ENCODE data around the gene FAM161A.
"Not testable (repeated sequence)": the region's sequence is repeated elsewhere in the genome, so short reads cannot be mapped to it uniquely, and the experiment has no call there.

The FAM161A gene

GRCh38 chr2:61853847-61854563 lies at the start of gene FAM161A:
FAM161A (minus strand) TSS chr2:61854060; CDS start chr2:61854041, 19 bp downstream.
- peak; percentile 64 to 67 for DNase-seq

DNA sequence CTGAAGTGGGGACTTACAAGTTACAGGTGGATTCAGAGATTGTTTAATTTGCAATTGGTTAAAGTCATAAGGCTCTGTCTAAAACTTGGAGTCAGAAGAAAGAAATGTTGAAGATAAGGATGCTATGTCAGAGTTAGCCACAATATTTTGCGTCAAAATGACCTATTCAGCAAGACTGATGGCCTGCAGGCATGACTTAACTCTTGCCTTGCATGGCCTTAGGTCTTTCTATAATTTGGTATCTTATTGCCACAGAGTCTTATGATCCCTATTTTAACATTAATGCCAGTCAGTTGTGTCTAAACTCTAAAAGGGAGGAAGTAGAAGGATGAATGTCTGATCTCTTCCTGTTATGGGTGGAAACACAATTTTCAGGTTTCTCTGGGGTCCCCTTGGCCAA lies 46.4 kb upstream of the FAM161A start:
- no peak for DNase-seq

DNA sequence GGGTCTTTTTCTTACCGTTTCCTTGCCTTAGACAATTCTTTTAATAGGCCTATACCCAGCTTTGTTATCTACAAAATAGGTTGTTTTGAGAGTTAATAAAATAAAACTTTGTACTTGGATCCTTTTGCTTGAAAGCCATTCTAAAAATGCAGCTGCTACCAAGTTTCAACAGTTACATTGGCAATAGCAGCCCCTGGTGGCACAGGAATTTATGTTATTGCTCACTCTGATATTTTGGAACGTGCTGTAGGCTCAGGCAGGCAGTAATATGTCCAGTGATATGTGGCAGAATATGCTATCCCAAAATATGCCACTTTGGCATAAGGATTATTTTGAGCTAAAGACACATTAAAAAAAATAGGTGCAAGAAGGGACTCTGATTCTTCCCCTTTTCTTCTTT lies 45.0 kb upstream of the FAM161A start:
- no peak for DNase-seq

GRCh38 chr2:61888267-61889055 lies 34.6 kb upstream of the FAM161A start, which contains the start of gene CCT4:
CCT4 (minus strand) TSS chr2:61888656; CDS start chr2:61888507, 149 bp downstream.
- peak; percentile 86 to 90 for DNase-seq

- peak; percentile 11 to 16 for DNase-seq
Measured at GRCh38 chr2:61887717-61888266, 33.9 kb upstream of the FAM161A start.

DNA sequence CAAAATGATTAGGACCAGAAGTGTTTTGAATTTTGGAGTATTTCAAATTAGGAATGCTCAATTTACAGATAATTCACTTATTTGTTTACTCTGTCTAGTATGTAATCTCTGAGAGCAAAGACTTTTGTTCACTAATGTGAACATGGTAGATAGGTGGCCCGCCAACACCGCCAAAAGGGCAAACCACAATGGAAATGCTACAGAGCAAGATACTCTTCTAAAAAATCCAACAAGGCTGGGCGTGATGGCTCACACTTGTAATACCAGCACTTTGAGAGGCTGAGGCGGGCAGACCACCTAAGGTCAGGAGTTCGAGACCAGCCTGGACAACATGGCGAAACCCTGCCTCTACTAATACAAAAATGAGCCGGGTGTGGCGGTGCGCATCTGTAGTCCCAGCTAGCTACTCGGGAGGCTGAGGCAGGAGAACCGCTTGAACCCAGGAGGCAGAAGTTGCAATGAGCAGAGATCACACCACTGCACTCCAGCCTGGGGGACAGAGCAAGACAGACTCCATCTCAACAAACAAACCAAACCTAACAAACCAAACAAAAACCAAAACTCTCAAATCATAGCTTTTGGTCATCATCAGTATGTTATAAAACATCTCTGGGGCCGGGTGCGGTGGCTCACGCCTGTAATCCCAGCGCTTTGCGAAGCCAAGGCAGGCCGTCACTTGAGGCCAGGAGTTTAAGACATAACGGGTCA lies 32.2 kb upstream of the FAM161A start:
- DNase-seq = peak in 1 of 2 donors; percentile 10

DNA sequence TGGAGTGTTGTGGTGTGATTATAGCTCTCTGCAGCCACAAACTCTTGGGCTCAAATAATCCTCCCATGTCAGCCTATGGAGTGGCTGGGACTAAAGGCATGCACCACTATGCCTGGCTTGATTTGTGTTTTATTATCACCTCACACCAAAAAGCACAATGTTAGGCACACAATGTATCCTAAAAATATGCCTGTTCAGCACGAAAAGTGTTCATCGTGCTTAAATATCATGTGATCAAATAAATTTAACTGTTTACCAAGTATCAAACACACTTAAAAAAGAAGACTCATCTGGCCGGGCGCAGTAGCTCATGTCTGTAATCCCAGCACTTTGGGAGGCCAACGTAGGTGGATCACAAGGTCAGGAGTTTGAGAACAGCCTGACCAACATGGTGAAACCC lies 29.0 kb upstream of the FAM161A start:
- DNase-seq = no peak

- DNase-seq = not testable (repeated sequence)
Measured at GRCh38 chr2:61879351-61879750, 25.5 kb upstream of the FAM161A start.

DNA sequence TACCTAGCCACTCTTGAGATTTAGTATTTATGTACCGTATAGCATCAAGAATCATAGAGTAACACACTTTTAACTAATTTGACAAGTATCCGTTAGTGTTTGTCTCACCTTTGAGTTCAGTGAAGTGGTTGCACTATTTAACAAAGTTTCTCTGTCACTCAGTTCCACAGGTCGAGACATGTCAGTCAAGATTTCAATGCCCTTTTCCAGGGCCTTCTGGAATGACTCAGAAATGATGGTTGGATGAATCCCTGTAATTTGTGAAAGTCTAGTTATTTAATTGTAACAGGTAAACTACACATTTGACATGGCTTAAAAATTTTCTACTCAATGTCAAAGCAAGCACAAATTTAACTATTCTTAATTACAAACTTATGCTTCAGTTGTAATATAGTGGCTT lies 24.9 kb upstream of the FAM161A start:
- no peak for DNase-seq

- DNase-seq = no peak
Measured at GRCh38 chr2:61877571-61878245, 23.8 kb upstream of the FAM161A start.

DNA sequence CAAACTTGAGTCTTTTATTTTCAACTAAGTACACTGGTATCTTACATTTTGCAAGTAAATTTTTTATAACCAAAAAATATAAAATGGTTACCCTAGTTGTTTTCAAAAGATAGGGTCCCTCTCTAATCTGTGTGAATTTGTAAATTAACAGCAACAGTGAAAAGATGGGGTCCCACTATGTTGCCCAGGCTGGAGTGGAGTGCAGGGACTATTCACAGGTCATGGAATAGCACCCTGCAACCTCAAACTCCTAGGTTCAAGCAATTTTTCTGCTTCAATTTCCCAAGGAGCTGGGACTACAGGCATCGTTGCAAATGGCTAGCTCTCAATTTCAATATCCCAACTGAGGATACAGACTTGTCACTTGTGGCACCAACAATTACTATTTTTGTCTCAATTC lies 22.5 kb upstream of the FAM161A start:
- DNase-seq = no peak

DNA sequence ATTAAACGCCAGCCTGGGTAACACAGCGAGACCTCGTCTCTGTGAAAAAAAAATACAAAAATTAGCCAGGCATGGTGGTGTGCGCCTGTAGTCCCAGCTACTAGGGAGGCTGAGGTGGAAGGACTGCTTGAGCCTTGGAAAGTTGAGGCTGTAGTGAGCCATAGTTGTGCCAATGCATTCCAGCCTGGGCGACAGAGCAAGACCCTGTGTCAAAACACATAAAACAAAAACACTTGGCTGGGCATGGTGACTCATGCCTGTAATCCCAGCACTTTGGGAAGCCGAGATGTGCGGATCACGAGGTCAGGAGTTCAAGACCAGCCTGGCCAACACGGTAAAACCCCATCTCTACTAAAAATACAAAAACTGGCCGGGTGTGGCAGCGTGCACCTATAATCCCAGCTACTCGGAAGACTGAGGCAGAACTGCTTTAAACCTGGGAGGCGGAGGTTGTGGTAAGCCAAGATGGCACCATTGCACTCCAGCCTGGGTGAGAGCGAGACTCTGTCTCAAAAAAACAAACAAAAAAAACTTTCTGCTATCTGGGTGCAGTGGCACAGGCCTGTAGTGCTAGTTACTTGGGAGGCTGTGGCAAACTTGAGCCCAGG lies 12.7 kb upstream of the FAM161A start:
- DNase-seq = not testable (repeated sequence)

DNA sequence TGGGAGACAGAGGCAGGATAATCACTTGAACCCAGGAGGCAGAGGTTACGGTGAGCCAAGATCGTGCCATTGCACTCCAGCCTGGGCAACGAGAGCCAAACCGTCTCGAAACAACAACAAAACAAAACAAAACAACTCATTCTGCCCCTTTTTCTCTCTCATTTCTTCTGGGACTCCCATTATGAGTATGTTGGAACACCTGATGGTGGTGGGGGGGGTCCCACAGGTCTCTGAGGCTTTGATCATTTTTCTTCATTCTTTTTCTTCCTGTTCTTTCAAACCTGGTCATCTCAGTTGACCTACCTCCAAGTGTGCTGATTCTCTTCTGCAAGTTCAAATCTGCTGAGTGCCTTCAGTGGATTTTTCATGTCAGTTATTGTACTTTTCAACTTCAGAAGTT lies 8.2 kb upstream of the FAM161A start:
- no peak for DNase-seq

- DNase-seq = no peak
Measured at GRCh38 chr2:61857224-61857623, 3.4 kb upstream of the FAM161A start.

DNA sequence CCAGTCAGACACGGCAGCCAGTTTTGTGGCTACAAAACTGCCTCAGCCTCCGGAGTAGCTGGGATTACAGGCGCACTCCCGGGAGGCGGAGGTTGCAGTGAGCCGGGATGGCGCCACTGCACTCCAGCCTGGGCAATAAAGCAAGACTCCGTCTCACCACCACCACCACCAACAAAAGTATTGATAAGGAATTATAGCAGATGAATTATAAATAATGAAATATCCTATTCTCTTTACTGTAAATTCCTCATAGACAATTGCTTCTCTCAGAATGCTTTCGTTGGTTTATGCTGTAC lies 1.4 kb upstream of the FAM161A start:
- no peak for DNase-seq

GRCh38 chr2:61854564-61855317 lies 881 bp upstream of the FAM161A start:
- DNase-seq = peak; percentile 88 to 89

GRCh38 chr2:61853086-61853846 lies 594 bp downstream of the FAM161A start:
- no peak for DNase-seq

DNA sequence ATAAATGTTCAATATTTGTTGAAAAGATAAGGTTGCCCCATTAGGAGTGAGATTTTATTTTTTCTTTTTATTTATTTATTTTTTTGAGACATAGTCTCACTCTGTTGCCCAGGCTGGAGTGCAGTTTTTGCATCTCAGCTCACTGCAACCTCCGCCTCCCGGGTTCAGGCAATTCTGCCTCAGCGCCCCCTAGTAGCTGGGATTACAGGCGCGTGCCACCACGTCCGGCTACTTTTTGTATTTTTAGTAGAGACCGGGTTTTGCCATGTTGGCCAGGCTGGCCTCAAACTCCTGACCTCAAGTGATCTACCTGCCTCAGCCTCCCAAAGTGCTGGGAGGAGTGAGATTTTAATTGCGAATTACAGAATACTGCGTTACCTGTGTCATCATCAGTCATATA lies 2.6 kb downstream of the FAM161A start:
- not testable (repeated sequence) for DNase-seq

DNA sequence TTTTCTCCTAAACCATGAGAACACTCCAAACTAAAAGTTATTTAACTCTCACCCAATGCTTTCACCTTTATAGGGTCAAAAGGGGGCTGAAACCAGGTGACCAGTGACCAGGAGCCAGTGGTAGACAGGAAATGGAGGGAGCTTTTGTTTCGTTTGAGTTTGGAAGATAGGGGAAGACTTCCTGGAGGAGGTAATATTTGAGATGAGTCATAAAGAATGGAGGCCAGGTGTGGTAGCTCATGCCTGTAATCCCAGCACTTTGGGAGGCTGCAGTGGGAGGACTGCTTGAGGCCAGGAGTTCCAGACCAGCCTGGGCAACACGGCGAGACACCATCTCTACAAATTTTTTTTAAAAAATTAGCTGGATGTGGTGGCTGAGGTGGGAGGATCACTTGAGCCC lies 8.5 kb downstream of the FAM161A start:
- no peak for DNase-seq

- no peak for DNase-seq
Measured at GRCh38 chr2:61841286-61841685, 12.6 kb downstream of the FAM161A start.

DNA sequence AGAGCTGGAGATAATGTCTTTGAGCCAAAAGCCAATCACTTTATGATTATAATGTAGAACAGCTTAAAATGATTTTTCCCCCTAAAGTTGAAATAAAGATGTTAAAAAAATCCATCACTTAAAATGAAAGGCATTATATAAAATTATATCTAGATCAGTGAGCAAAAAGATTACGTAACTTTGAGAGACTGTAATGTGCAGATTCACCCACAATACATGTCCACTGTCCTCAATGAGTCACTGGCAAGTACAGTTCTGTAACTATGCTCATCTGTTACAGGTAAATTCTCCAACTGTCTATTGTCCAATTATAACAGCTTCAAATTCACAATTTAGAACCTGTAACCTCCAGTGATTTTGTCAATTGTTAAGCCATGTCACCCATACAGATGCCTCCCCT lies 19.0 kb downstream of the FAM161A start:
- no peak for DNase-seq

Measured in activated CD4-positive, alpha-beta T cell treated with anti-CD3 and anti-CD28 coated beads for 4 hours (primary cell).